ENCODE measurements around the gene GPC6.
"Not testable (repeated sequence)": the region's sequence is repeated elsewhere in the genome, so short reads cannot be mapped to it uniquely, and the experiment has no call there.

GPC6 gene

DNA sequence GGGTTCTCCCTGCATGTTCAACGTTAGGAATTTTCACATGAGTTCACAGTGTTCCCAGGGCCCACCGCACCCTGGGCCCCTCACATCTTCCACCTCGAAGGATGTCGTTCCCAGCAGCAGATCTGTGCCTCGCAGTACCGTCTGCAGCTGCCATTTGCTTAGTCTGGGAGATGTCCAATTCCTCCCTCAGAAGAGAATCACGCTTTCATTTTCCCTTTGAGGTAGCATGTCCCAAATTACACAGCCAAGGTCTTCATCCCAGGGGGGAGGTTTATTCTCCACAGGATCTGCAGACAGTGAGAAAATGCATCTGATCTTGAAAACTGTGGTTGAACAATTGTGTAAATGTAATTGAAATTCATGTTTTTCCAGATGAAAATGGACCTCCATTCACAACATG is 1102.7 kb downstream of the GPC6 start:
- in situ Hi-C loops (cut with MboI; ENCODE audit: low sequenced_read_pairs): no loop called here

DNA sequence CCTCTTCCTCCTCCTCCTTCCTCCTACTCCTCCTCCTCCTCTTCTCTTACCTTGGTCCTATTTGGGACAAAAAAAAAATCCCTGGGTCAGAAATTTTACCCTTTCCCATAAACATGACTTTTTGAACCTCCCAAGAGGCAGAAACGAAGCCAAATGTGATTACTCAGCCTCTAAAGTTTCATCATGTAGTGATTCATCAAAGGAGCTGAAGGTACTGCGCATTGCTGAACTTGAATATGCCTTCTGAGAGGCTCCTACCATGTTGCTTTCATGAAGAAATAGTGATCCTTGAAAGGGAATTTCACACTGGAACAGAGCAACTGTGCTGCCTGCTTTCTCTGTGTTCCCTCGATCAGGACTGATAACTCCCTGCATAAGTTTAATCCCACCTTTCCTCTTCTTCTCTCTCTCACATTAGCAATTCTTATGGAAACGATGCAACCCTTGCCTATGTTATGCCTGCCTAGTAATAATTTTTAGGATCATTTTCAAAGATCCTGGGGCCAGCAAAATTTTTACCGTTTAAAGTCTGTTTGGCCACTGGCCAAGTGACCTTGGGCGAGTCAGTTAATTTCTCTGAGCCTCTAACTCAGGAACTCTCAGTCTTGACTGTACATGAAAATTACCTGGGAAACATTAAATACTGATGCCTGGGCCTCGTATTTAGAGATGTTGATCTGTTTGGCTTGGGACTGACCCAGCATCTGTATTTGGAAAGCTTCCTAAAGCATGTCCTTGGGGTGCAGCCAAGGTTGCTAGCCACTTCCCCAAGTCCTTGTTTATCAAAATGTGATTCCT is 1103.3 kb downstream of the GPC6 start:
- in situ Hi-C loops (cut with MboI; ENCODE audit: low sequenced_read_pairs): no loop called here

DNA sequence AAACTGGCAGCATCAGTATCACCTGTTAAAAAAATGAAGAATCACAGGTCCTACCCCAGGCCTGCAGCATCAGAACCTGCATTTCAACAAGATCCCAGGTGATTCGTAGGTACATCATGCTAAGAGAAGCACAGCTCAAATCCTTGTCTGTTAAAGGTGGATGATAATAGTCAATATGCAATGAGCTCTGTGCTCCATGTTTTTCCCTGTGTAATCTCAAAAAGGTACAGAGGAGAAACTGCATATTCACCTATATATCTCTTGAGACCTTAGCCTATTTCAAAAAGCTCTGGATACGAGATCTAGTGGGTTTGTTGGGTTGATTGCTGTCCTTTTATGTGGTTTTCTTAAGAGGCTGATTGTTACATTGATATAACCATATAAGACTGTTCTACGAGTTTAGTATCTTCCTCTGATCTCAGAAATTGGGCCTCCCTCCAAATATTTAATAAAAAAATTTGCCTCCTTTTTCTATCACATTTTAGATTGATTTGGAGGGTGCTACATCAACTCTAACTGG is 1104.0 kb downstream of the GPC6 start:
- in situ Hi-C loops (cut with MboI; ENCODE audit: low sequenced_read_pairs): no loop called here

DNA sequence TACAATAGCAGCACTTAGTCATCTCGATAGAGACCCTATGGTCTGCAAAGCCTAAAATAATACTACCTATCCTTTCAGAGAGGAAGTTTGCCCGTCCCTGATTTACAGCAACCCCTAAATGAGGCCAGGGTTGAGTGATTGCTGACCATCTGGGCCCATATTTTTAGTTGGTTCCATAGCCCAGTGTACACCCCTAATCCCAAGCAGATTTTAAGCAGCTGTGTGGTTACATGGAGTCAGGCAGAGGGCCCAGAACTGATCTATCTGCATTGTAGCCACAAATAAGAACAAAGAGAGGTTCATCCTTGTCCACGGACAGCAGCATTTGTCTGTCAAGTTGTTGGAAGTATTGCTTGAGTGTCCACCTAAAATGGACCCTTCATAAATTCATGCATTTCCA is 1104.7 kb downstream of the GPC6 start:
- in situ Hi-C loops (cut with MboI; ENCODE audit: low sequenced_read_pairs): no loop called here

DNA sequence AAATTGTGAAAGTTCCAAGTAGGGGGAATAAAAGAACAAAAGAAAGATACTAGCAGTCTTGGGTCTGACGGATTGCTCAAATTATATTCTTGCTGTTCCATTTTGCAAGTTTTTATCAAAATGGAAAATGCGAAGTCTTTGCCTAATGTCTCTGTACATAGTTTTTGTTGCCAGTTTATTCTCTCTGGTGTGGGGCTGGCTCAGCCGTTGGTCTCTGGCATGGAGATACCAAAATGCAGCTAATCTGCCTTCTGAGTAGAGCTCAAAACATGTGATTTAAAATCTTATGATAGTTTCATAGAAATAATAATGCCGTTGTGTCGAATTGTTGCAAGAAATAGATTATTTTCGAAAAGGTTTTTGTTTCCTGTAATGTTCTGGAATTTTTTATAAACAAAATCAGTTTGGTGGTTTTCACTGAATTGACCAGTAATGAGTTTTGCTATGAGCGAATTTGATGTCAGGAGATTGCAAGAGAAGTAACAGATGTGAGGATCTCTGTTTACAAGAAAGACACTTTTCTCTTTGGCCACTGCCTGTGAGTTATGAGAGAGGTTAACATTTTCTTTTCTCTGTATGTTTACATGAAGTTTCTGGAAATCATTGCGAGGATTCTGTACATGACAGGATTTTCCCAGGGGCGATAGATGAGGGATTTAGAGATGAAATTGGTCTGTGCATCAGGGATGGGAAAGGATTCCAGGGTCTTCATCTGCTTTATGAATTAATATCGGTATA is 1105.9 kb downstream of the GPC6 start:
- in situ Hi-C loops (cut with MboI; ENCODE audit: low sequenced_read_pairs): no loop called here

DNA sequence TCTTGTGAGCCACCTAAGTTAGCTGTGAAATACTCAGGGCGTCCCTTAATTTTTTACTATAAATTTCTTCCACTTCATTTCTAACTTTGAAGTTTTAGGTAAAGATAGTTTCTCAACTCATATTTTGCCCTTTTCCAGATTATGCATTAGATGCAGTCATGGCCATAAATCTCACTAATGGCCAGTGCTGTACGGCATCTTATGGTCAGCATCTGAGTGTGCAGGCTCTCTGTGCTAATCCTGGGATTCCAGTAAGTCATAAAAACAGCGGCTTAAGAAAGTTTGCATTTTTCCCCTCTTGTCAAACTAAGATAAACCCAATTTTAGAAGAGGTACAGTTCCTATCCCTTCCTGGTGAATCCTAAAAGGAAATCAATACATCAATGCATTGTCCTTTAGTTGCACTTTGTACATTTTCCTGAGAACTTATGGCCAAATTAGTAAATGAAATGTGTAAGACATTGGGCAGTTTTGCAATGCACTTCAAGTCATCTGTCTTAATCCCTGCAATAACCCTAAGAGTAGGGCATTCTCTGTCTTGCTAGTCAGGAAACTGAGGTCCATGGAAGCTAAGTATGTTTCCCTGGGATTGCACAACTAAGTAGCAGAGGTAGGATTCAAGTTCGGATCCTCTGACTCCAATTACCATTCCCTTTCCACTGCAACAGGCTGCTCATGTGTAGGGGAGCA is 1106.7 kb downstream of the GPC6 start:
- in situ Hi-C loops (cut with MboI; ENCODE audit: low sequenced_read_pairs): no loop called here

DNA sequence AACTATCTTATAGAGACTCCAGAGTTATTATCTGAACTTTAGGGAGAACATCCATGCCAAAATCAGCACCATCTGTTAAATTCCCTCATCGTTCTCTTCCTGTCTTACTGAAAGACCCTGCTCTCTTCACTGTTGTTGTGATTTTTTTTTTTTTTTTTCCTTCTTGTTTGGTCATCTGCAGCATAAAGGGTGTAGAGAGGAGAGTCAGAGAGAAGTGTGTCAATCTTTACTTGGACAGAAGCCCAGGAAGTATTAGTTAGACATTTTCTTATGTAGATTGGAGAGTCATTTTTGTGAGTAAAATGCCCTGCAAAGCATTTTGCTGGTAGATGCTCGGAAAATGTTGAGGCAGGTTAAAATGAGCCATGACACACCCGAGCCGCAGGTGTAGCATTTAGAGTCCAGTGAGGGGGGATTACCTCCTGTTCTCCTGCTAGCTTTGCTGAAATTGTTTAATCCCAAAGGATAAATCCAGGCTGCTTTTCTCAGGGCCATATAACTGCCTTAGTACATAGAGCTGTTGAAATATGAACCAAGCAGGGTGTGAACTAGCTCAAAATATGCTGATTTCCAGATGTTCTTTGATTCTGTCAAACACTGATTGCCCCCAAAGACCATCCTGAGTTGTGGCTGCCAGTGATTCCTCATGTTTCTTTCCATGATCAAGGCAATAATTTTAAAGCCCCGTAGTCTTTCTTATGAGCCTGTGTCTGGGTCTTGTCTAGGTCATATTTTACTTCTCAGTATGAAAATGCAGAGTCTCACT is 1109.3 kb downstream of the GPC6 start:
- in situ Hi-C loops (cut with MboI; ENCODE audit: low sequenced_read_pairs): no loop called here

DNA sequence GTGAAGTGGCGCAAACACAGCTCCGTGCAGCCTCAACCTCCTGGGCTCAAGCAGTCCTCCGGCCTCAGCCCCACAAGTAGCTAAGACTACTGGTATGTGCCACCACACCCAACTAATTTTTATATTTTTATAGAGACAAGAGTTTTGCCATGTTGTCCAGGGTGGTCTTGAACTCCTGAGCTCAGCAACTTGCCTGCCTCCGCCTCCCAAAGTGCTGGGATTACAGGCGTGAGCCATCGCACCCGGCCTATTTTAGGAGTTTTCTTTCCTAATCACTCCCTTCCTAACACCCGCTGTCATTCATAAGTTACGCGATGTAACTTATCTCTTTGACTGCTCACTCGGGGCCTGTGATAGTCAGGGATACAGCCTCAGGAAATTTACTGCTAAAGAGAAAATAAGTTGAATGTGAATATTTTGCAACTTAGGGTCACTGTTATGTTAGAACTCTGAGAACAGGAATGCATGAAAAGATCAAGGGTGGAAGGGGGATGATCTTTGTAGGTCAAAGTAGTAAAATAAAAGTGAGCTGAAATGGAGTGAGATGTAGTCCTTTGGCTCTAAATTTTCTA is 1112.6 kb downstream of the GPC6 start:
- in situ Hi-C loops (cut with MboI; ENCODE audit: low sequenced_read_pairs): no loop called here

DNA sequence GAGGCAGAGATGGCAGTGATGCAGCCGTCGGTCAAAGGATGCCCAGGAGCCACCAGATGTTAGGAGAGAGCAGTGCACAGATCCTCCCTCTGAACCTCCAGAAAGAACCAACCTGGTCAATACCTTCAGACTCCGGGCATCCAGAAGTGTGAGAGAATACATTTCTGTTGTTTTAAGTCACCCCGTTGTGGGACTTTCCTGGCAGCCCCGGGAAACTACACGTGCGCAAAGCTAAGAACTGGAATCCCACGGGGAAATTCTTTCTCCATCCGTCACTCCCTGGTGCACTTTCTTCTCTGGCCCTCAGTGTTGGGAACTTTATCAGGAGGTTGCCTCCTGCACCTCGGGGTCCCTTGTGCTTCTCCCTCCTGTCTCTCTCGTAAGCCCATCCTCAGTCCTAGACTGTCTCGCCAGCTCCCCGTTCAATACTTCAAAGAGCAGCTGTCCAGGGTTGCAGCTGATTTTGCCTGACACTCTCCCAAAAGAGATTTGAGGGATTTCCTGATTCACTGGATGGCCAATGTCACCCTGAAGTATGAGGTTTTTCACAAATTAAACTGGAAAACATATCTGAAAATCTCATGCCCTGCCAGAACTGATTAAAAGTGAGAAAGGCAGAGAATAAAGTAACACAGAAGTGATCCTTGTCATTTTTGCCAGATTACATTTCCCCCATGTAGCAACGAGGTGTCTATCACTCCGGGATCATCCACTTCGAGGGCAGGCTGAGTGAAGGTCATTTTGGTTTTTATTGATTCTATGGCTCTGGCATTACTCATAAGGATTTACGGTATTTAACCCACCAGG is 1116.0 kb downstream of the GPC6 start:
- in situ Hi-C loops (cut with MboI; ENCODE audit: low sequenced_read_pairs): no loop called here

DNA sequence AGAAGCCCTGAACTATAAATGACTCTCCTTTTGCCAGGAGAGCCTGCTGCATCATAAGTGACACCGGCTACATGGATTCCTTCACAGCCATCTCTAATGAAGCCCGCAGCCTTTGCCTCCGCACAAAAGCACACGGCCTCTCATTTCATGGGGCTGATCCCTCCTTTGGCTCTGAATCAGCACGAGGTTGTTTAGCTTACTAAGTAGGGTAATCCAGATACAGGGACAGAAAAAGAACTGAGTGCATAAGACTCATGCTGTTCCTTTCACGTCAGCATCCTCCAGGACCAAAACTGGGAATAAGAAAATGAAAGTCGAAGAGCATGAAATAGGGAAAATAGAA is 1116.6 kb downstream of the GPC6 start:
- in situ Hi-C loops (cut with MboI; ENCODE audit: low sequenced_read_pairs): no loop called here

DNA sequence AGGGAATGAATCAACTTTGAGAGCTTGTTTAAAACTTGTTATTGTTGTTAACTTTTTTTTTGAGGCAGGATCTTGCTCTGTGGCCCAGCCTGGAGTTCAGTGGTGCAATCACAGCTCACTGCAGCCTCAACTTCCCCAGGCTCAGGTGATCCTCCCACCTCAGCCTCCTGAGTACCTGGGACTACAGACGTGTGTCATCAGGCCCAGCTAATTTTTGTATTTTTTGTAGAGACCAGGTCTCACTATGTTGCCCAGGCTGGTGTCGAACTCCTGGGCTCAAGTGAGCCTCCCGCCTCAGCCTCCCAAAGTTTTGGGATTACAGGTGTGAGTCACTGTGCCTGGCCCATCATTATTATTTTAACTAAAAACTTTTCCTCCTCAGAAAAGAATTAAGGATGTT is 1117.1 kb downstream of the GPC6 start:
- in situ Hi-C loops (cut with MboI; ENCODE audit: low sequenced_read_pairs): not testable (repeated sequence)

DNA sequence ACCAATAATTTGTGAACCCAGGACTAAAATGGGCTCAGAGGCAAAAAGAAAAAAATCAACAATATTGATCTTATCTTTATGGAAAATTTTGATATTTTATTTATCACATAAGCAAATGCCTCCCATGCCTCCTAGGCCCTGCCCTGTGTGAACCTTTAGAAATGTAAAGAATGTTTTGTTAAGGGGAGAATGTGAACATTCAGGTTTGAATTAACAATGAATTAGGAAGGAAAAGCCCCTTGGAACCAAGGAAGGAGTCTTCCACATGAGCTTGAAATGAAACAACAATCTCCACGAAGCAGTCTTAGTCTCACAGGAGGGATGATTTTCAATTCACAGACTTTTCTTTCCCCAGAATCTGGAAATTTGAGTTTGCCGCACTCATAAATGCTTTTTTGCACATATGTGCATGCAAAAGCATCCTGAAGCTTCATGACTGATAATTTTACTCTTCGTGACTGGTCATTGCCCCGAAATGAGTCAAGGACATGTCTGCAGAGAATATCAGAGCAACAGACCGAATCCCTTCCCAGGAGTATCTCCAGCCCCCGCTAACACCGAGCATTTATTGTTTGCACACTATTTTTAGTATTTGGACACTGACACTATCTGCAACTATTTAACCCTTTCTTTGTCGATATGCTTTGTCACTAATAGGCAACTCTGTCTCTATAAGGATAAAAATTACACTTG is 1117.7 kb downstream of the GPC6 start:
- in situ Hi-C loops (cut with MboI; ENCODE audit: low sequenced_read_pairs): no loop called here

DNA sequence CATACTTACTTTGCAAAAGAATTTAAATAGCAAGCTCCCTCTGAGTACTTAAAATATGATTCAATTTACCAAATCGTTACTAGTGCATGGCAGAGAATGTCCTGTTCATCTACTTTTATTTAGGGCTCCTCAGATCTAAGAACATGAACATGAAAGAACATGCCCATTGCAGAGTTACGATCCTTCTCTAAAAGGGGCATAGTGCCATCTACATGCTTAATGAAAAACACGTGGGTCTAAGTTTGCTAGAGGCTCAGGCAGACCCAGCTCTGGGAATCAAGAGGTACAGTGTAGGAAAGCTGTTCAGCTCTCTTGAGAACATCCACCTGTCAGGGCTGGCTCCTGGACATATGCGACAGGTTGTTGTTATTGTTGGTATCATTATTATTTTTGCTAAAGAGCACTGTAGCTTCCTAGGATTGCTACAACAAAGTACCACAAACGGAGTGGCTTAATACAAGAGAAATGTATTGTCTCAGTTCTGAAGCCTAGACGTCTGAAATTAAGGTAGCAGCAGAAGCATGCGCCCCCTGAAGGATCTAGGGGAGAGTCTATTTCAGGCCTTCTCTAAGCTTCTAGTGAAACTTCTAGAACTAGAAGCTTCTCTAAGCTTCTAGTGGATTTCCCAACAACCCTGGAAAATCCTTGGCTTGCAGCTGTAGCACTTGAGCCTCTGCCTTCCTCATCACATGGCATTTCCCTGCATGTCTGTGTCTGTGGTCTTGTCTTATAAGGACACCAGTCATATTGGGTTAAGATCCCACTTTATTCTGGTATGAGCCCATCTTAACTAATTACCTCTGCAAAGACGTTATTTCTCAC is 1119.0 kb downstream of the GPC6 start:
- in situ Hi-C loops (cut with MboI; ENCODE audit: low sequenced_read_pairs): no loop called here

DNA sequence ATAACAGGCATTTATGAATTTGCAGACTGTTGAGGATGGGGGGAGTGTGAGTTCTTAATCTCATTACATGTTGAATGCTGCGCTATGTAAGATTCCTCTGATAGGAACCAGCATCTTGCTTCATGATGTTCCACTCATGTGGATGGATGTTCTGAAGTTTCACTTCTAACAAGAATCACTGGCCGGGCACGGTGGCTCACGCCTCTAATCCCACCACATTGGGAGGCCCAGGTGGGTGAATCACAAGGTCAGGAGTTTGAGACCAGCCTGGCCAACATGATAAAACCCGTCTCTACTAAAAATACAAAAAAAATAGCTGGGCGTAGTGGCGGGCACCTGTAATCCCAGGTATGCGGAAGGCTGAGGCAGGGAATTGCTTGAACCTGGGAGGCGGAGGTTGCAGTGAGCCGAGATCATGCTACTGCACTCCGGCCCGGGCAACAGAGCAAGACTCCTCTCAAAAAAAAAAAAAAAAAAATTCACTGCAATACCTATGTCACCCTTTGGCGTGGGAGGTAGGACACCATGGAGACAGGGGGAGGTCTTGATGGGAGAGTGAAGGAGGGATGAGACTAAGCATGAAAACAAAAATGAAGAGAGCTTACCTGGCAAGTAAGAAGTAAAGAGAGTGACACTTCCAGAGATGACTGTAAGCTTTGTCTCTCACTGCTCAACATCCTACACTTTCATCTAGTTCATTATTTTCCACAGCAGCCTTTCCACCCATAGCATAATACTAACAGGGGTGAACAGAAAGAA is 1119.8 kb downstream of the GPC6 start:
- in situ Hi-C loops (cut with MboI; ENCODE audit: low sequenced_read_pairs): no loop called here

DNA sequence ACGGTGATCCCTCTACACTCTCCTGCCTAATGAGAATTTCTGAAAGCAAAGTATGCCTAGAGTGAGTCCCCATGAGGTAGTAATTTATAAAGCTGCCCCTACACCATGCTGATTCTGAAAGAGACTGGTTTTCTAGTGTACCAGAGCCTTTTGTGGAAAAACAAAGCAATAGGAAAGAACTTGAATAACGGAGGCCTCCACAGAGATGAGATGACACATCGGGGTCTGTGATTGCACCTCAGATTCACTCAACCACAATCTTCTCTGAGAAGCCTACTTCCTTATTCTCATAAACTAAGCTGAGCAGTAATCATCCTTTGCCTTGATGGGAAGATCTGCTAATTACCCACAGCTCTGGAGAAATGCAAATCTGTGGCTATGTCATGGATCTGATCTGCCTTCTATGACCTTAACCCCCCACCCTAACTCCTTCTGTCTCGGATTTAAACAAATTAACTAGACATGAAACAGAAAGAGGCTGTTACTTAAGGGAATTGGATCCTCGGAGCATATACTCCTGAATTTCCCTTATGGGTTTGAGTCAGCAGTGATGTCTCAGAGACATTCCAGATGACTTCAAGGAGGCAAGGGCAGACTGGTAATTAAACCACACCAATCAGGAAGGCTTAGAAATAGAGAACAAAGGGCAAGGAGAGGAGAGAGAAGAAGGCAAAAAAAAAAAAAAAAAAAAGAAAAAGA is 1124.8 kb downstream of the GPC6 start:
- in situ Hi-C loops (cut with MboI; ENCODE audit: low sequenced_read_pairs): no loop called here

DNA sequence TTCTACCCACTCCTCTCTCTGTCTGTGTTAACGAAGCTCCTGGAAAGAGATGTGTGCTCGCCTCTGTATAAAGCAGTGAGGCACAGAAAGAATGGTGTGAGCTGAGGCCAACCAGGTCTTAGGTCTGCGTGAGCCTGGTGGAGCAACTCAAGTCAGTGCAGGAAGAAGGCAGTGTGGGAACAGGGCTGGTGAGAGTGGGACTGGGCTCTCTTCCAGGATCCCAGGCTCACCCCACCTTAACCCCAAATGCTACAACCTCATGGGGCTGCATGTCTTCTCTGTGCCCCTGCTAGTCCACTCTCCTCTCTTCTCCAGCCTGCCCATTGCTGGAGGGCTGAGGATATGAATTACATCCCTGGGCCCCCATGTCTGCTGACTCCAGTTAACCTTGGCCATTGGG is 1125.5 kb downstream of the GPC6 start:
- in situ Hi-C loops (cut with MboI; ENCODE audit: low sequenced_read_pairs): no loop called here

DNA sequence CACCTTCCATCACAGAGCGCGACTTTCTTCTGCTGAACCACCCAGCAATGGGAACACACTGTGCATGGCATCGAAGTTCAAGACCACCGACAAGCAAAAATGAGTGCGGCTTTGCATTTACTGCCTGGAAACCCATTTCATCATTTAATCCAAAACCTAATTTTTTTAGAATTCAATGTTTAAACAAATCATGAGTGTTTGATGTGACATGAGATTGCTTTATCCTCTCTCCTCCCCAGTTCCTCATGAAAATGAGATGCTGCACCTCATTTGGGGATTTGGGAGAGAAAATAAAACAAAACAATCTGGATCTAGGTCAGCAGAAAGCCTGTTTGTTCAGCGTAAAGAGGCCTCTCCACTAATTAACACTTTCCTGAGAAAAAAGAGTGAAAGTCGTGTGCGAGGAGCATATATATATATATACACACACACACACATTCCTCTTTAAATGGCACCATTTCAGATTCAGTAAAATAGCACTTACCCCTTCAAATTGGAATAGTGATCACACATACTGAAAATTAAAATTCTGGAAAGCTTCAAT is 1126.6 kb downstream of the GPC6 start:
- in situ Hi-C loops (cut with MboI; ENCODE audit: low sequenced_read_pairs): no loop called here

All from hTERT RPE-1 (cell line).